OCI-LY1 (cell line): ENCODE data around the gene STMND1.
"Not testable (repeated sequence)": the region's sequence is repeated elsewhere in the genome, so short reads cannot be mapped to it uniquely, and the experiment has no call there.

ENCODE experiments used
- EZH2 ChIP-seq: fragments of 200-600 bp; sonication (generic), shearing (Covaris generic); IDR thresholded peaks from 2 replicates; pipeline ENCODE4 v1.8.0; 2017; ENCODE audit warnings: borderline replicate concordance, mixed run types, mild to moderate bottlenecking, antibody characterized with exemption, low read length, moderate library complexity, mixed read lengths
- TF ChIP-seq, protein P1 (sequence below): fragments of 200-600 bp; sonication (generic), shearing (Covaris generic); IDR thresholded peaks from 2 replicates; pipeline ENCODE4 v1.5.1; 2017; ENCODE audit warnings: mild to moderate bottlenecking, antibody characterized with exemption, low read length, moderate library complexity, mixed read lengths

GRCh38 chr6:17073596-17073995 lies 28.3 kb upstream of the STMND1 start:
- TF ChIP-seq, protein P1, sequence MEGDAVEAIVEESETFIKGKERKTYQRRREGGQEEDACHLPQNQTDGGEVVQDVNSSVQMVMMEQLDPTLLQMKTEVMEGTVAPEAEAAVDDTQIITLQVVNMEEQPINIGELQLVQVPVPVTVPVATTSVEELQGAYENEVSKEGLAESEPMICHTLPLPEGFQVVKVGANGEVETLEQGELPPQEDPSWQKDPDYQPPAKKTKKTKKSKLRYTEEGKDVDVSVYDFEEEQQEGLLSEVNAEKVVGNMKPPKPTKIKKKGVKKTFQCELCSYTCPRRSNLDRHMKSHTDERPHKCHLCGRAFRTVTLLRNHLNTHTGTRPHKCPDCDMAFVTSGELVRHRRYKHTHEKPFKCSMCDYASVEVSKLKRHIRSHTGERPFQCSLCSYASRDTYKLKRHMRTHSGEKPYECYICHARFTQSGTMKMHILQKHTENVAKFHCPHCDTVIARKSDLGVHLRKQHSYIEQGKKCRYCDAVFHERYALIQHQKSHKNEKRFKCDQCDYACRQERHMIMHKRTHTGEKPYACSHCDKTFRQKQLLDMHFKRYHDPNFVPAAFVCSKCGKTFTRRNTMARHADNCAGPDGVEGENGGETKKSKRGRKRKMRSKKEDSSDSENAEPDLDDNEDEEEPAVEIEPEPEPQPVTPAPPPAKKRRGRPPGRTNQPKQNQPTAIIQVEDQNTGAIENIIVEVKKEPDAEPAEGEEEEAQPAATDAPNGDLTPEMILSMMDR, result not testable (repeated sequence)
- not testable (repeated sequence) for TF ChIP-seq EZH2
